NCI-H1436 (cell line): ENCODE measurements around the gene SPATA13.

ENCODE experiments used
- DNase-seq: peaks from one replicate; lab custom pipeline; 2025; lab: John Stamatoyannopoulos, UW

Gene SPATA13

GRCh38 chr13:24141333-24141910 lies 19.1 kb upstream of the SPATA13 start:
- DNase-seq: no peak

- DNase-seq: no peak
Observed at GRCh38 chr13:24142453-24142852, 18.1 kb upstream of the SPATA13 start.

GRCh38 chr13:24142886-24143285 lies 17.6 kb upstream of the SPATA13 start:
- DNase-seq: no peak

- no peak for DNase-seq
Observed at GRCh38 chr13:24145240-24145639, 15.3 kb upstream of the SPATA13 start.

GRCh38 chr13:24145674-24146073 lies 14.8 kb upstream of the SPATA13 start:
- DNase-seq: no peak

- DNase-seq: no peak
Observed at GRCh38 chr13:24146961-24147569, 13.5 kb upstream of the SPATA13 start.

- no peak for DNase-seq
Observed at GRCh38 chr13:24147570-24147963, 13.0 kb upstream of the SPATA13 start.

GRCh38 chr13:24148414-24149235 lies 11.9 kb upstream of the SPATA13 start:
- DNase-seq: no peak

- no peak for DNase-seq
Observed at GRCh38 chr13:24149246-24150032, 11.1 kb upstream of the SPATA13 start.

GRCh38 chr13:24150572-24150971 lies 9.9 kb upstream of the SPATA13 start:
- no peak for DNase-seq

GRCh38 chr13:24151864-24152263 lies 8.7 kb upstream of the SPATA13 start:
- no peak for DNase-seq

- no peak for DNase-seq
Observed at GRCh38 chr13:24152292-24153214, 8.0 kb upstream of the SPATA13 start.

GRCh38 chr13:24153347-24153746 lies 7.2 kb upstream of the SPATA13 start:
- DNase-seq: no peak

- no peak for DNase-seq
Observed at GRCh38 chr13:24153979-24154701, 6.4 kb upstream of the SPATA13 start.

- DNase-seq: no peak
Observed at GRCh38 chr13:24159357-24159756, 1.2 kb upstream of the SPATA13 start.

GRCh38 chr13:24161010-24161775 lies 673 bp downstream of the SPATA13 start:
- DNase-seq: peak; percentile 2

GRCh38 chr13:24161980-24162525 lies 1.5 kb downstream of the SPATA13 start:
- DNase-seq: no peak

- no peak for DNase-seq
Observed at GRCh38 chr13:24162604-24163003, 2.1 kb downstream of the SPATA13 start.

- no peak for DNase-seq
Observed at GRCh38 chr13:24165746-24166145, 5.2 kb downstream of the SPATA13 start.

- DNase-seq: no peak
Observed at GRCh38 chr13:24166561-24166960, 6.0 kb downstream of the SPATA13 start.
